GM21367 (cell line): ENCODE measurements around the gene FAM171A2.

Source experiments
- ATAC-seq: cut with Tn5 transposase; IDR thresholded peaks from one replicate; pipeline ENCODE4 v1.9.1; 2021; ENCODE audit not compliant: unreplicated experiment

Gene FAM171A2

DNA sequence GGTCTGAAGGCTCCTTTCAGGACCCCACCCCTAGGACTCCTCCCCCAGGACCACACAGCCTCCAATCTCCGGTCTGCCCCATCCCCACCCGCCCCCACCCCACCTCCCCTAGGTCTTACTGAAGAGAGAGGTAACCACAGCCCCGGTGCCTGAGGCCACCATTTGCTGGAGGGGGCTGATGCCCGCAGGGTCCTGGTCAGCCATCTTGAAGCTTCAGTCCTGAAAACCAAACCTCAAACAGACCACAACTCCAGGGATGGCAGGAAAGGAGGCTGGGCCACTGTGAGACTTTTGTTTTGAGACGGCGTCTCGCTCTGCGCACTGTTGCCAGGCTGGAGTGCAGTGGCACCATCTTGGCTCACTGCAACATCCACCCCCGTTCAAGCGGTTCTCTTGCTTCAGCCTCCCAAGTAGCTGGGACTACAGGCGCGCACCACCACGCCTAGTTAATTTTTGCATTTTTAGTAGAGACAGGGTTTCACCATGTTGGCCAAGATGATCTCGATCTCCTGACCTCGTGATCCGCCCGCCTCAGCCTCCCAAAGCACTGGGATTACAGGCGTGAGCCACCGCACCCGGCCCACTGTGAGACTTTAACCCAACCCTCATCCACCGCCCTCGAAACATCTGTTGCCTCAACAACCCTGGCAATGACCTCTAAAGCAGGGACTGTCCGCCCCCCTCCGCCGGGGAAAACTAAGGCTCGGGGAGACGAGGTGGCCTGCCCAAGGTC, 40.1 kb downstream of the FAM171A2 start:
- ATAC-seq, result no peak

GRCh38 chr17:44322236-44322895, 41.3 kb downstream of the FAM171A2 start:
- no peak for ATAC-seq

GRCh38 chr17:44321246-44322120, 42.2 kb downstream of the FAM171A2 start:
- no peak for ATAC-seq

- ATAC-seq, result no peak
Measured at GRCh38 chr17:44320066-44320465, 43.6 kb downstream of the FAM171A2 start.

DNA sequence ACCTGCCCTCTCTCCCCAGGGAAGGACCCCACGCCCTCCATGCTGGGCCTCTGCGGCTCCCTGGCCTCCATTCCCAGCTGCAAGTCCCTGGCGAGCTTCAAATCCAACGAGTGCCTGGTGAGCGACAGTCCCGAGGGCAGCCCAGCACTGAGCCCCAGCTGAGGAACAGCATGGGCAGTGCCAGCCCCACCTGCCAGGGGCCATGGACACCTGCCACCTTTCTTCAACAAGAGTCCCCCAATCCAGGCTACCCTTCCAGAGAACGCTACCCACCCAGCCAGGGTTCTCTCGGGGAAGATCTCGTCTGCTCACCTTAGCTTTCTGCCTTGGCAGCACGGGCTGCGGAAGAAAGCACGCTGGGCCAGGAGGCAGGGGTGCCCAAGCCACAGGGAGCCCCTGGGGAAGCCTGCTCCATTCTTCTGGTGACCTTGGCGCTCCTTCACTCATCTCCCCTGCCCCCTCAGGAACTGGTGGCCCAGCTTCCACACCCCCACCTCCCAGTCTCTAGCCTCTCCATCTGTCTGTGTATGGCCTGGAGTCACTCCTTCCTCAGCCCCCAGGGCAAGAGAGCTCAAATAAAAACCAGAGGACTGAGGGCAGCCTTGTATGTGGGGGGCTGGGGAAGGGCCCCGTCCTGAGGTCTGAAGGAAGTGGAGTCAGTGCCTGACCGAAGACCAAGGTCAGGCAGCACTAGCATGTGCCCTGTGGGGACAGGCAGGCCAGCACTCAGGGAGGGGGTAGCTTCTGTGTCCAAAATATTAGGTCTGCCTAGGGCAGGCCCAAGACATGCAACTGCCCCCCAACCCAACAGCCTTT, 45.4 kb downstream of the FAM171A2 start:
- ATAC-seq, result no peak

- ATAC-seq, result no peak
Measured at GRCh38 chr17:44317545-44317944, 46.1 kb downstream of the FAM171A2 start.

- ATAC-seq, result no peak
Measured at GRCh38 chr17:44315760-44316731, 47.6 kb downstream of the FAM171A2 start.

- no peak for ATAC-seq
Measured at GRCh38 chr17:44314869-44315661, 48.6 kb downstream of the FAM171A2 start.

GRCh38 chr17:44314524-44314868, 49.2 kb downstream of the FAM171A2 start:
- ATAC-seq, result no peak

GRCh38 chr17:44314031-44314430, 49.6 kb downstream of the FAM171A2 start:
- ATAC-seq, result no peak

DNA sequence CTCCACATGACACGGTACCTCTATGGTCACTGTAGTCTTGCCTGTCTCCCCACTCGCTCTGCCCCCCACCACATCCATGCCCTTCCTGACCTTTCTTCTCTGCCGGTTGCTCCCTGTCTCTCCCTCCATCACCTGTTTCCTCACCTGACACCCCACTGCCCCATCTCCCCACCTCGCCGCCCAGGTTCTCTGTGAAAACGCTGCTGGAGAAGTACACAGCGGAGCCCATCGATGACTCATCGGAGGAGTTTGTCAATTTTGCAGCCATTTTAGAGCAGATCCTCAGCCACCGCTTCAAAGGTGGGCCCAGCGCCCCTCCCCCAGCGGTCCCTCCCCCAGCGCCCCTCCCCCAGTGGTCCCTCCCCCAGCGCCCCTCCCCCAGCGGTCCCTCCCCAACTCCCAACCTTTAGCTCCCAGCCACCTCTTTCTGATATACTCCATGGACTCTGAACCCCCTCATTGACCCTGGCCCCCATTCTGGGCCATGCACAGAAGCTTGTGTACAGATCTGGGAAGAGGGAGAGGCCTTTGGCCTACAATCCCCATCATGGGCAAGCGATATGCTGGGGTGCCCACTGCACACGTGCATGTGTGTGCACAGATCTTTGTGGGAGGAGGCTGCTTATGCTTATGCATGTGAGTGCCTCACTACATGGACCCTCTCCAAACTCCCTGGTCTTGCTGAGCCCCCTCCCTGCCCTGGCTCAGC, 51.1 kb downstream of the FAM171A2 start:
- ATAC-seq, result no peak

- no peak for ATAC-seq
Measured at GRCh38 chr17:44311562-44312181, 52.0 kb downstream of the FAM171A2 start.

DNA sequence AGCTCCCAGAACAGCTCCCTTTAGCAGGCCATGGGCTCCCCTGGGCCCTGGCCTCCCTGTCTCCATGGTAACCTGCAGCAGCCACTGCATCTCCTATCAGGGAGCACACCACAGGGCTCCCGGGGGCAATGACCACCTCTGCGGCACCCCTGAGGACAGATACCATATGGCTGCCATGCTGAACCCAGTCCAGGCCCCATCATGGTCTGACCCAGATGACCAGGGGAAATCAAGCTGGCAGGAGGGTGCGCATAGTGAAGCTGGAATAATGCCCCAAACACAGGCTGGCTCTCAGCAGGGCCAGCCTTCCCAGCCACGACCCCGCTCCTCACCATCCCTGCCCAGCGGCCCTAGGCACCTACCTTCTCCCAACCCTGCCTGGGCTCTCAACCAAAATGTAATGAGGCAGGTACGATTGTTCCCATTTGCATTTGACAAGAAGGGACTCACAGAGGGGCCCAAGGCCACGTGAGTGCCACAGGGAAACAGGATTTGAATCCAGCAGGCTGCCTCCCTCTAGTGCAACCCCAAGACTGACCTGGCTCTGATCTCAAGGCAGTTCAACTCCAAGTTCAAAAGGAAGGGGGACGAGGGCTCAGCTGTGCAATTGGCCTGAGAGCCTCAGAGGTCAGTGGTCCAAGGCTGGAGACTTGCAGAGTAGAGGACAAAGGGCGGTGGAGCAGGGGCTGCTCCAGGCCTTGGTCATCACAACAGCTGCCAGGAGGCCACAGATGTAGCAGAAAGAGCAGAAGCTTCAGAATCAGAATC, 52.9 kb downstream of the FAM171A2 start:
- ATAC-seq, result no peak

GRCh38 chr17:44310188-44310587, 53.5 kb downstream of the FAM171A2 start:
- ATAC-seq, result no peak

DNA sequence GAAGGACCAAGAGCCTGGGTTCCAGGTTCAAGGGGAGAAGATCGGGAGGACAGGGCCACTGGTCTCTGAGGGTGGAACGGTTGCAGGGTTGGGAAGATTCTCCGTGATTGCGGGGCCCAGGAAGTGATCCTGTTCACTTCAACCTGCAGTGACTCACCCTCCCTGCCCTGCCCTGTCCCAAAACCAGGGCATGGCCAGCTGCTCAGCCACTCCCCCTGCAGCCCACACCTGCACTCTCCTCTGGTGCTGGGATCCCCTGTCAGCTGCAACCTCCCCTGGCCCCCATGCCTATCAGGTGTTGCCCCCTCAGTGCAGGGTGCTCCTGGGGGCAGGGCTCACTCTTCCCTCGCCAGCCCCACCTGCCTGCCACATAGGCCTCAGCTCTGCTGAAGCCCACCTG, 54.2 kb downstream of the FAM171A2 start:
- ATAC-seq, result no peak

GRCh38 chr17:44308865-44309264, 54.8 kb downstream of the FAM171A2 start:
- no peak for ATAC-seq

GRCh38 chr17:44308320-44308818, 55.3 kb downstream of the FAM171A2 start, which contains the start of gene RUNDC3A:
Gene RUNDC3A, plus strand, starts transcription at chr17:44308601. Its CDS starts 232 bp downstream, at chr17:44308833.
- no peak for ATAC-seq
